NCI-H345 treated with DMSO at 0.1 percent for 48 hours (cell line): ENCODE results near the gene DGCR2.
"Not testable (repeated sequence)": the region's sequence is repeated elsewhere in the genome, so short reads cannot be mapped to it uniquely, and the experiment has no call there.

Source experiments
- DNase-seq: peaks from one replicate; lab custom pipeline; 2025; ENCODE audit not compliant: unreplicated experiment; lab: John Stamatoyannopoulos, UW

The DGCR2 gene

GRCh38 chr22:19122143-19122751 lies at the start of gene DGCR2:
TSS of gene DGCR2 (minus strand) at chr22:19122412. CDS start at chr22:19122206, 206 bp downstream.
- DNase-seq: peak; percentile 83

- no peak for DNase-seq
Observed at GRCh38 chr22:19169947-19170318, 47.7 kb upstream of the DGCR2 start.

- DNase-seq: no peak
Observed at GRCh38 chr22:19169002-19169946, 47.1 kb upstream of the DGCR2 start.

- DNase-seq: no peak
Observed at GRCh38 chr22:19168088-19168890, 46.1 kb upstream of the DGCR2 start.

GRCh38 chr22:19167106-19167869 lies 45.1 kb upstream of the DGCR2 start:
- no peak for DNase-seq

- no peak for DNase-seq
Observed at GRCh38 chr22:19166421-19166820, 44.2 kb upstream of the DGCR2 start.

GRCh38 chr22:19164425-19164824 lies 42.2 kb upstream of the DGCR2 start:
- no peak for DNase-seq

GRCh38 chr22:19158649-19159048 lies 36.4 kb upstream of the DGCR2 start:
- DNase-seq: not testable (repeated sequence)

- not testable (repeated sequence) for DNase-seq
Observed at GRCh38 chr22:19156109-19156508, 33.9 kb upstream of the DGCR2 start.

GRCh38 chr22:19152942-19153883 lies 31.0 kb upstream of the DGCR2 start:
- DNase-seq: no peak

GRCh38 chr22:19151329-19152191 lies 29.3 kb upstream of the DGCR2 start:
- no peak for DNase-seq

GRCh38 chr22:19150482-19151328 lies 28.5 kb upstream of the DGCR2 start:
- no peak for DNase-seq

GRCh38 chr22:19149991-19150390 lies 27.8 kb upstream of the DGCR2 start, which contains the start of gene GSC2:
TSS of gene GSC2 (minus strand) at chr22:19150292. CDS start at chr22:19150283, 9 bp downstream.
- DNase-seq: no peak

- no peak for DNase-seq
Observed at GRCh38 chr22:19149047-19149883, 27.1 kb upstream of the DGCR2 start.

GRCh38 chr22:19148417-19149046 lies 26.3 kb upstream of the DGCR2 start:
- no peak for DNase-seq

- no peak for DNase-seq
Observed at GRCh38 chr22:19147195-19147780, 25.1 kb upstream of the DGCR2 start.
